ENCODE data around the gene MTOR.

GRCh38 chr1:11169202-11169601 is 93.1 kb downstream of the MTOR start:
- no peak for TF ChIP-seq POLR2A (IDR thresholded peaks at IDR 0.05)
- TF ChIP-seq CTCF (IDR thresholded peaks at IDR 0.05): no peak

Measured in right lobe of liver (tissue), 4 donors.